Parathyroid adenoma (tissue), 2 donors: ENCODE data around the gene PRKCQ.

Source experiments
- H2AFZ ChIP-seq: fragments of 300-600 bp; sonication (generic); one replicate; pipeline ENCODE4 v1.7.0; 2017; ENCODE audit warnings: antibody characterized with exemption, mild to moderate bottlenecking
- H3K27ac ChIP-seq: fragments of 300-600 bp; sonication (generic); one replicate; pipeline ENCODE4 v1.7.0; 2017
- H3K27me3 ChIP-seq: fragments of 300-600 bp; sonication (generic); one replicate; pipeline ENCODE4 v1.7.0; 2017; ENCODE audit warnings: low read length; ENCODE audit not compliant: control insufficient read depth, insufficient read depth
- H3K36me3 ChIP-seq: fragments of 300-600 bp; sonication (generic); one replicate; pipeline ENCODE4 v1.7.0; 2017; ENCODE audit warnings: low read length; ENCODE audit not compliant: control insufficient read depth, insufficient read depth
- H3K4me1 ChIP-seq: fragments of 300-600 bp; sonication (generic); one replicate; pipeline ENCODE4 v1.7.0; 2017; ENCODE audit warnings: control low read depth
- H3K4me2 ChIP-seq: fragments of 300-600 bp; sonication (generic); one replicate; pipeline ENCODE4 v1.7.0; 2017; ENCODE audit warnings: low read length
- H3K4me3 ChIP-seq: fragments of 300-600 bp; sonication (generic); one replicate; pipeline ENCODE4 v1.7.0; 2017; ENCODE audit warnings: low read depth, low read length
- H3K79me2 ChIP-seq: fragments of 300-600 bp; sonication (generic); one replicate; pipeline ENCODE4 v1.7.0; 2017; ENCODE audit warnings: control low read depth
- H3K9ac ChIP-seq: fragments of 300-600 bp; sonication (generic); one replicate; pipeline ENCODE4 v1.7.0; 2017; ENCODE audit warnings: mild to moderate bottlenecking
- H3K9me3 ChIP-seq: fragments of 300-600 bp; sonication (generic); one replicate; pipeline ENCODE4 v1.7.0; 2017; ENCODE audit warnings: low read length; ENCODE audit not compliant: control insufficient read depth
- TF ChIP-seq, protein P1 (sequence below): fragments of 300-600 bp; sonication (generic); IDR thresholded peaks from one replicate; pipeline ENCODE4 v1.7.0; 2017; ENCODE audit warnings: antibody characterized with exemption, mild to moderate bottlenecking
- donor health status: primary hyperparathyroidism.

Gene PRKCQ

DNA sequence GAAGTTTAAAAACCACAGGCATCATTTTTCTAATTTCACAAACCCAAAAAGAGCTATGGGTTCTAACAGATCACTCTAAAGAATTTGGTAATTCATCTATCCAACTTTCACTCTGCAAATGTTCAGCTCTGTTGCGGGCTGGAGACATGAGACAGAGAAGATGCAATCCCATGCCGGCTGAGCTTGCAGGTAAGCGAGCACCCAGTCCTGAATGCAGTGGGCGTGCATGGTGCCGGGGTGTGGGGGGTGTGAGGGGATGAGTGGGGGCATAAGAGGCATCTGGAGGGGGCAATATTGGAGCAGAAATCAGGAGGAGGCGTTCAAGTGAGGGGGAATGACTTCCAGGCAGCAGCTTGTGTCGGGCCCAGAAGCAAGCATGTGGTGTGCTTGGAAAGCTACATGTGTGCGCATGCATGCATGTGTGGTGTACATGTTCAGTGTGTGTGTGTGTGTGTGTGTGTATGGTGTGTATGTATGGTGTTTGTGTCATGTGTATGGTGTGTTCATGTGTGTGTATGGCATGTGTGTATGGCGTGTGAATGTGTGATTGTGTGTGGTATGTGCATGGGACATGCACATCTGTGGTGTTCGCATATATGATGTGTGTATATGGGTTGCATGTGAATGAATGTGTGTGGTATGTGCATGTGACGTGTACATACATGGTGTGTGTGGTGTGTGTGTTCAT lies 172.9 kb downstream of the PRKCQ start:
- Histone ChIP-seq H3K9ac (no peak overlapping the region), H3K79me2 (no peaks in the 10 kb centered on the region), H3K36me3 (no peaks in the 10 kb centered on the region), H2AFZ (no peak overlapping the region), H3K4me3 (no peak overlapping the region), H3K4me2 (no peak overlapping the region), H3K4me1 (peaks cover 9% of the 10 kb centered on the region), H3K9me3 (no peaks in the 10 kb centered on the region), H3K27ac (no peak overlapping the region), H3K27me3 (no peaks in the 10 kb centered on the region)
- TF ChIP-seq, protein P1, sequence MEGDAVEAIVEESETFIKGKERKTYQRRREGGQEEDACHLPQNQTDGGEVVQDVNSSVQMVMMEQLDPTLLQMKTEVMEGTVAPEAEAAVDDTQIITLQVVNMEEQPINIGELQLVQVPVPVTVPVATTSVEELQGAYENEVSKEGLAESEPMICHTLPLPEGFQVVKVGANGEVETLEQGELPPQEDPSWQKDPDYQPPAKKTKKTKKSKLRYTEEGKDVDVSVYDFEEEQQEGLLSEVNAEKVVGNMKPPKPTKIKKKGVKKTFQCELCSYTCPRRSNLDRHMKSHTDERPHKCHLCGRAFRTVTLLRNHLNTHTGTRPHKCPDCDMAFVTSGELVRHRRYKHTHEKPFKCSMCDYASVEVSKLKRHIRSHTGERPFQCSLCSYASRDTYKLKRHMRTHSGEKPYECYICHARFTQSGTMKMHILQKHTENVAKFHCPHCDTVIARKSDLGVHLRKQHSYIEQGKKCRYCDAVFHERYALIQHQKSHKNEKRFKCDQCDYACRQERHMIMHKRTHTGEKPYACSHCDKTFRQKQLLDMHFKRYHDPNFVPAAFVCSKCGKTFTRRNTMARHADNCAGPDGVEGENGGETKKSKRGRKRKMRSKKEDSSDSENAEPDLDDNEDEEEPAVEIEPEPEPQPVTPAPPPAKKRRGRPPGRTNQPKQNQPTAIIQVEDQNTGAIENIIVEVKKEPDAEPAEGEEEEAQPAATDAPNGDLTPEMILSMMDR = no peak

- H3K4me3 ChIP-seq = no peak overlapping the region
- TF ChIP-seq, protein P1 = no peak
- no peak overlapping the region for H3K9ac ChIP-seq
- H3K27ac ChIP-seq = no peak overlapping the region
- no peak overlapping the region for H2AFZ ChIP-seq
- H3K27me3 ChIP-seq = no peaks in the 10 kb centered on the region
- H3K79me2 ChIP-seq = no peaks in the 10 kb centered on the region
- H3K9me3 ChIP-seq = no peaks in the 10 kb centered on the region
- no peaks in the 10 kb centered on the region for H3K36me3 ChIP-seq
- H3K4me1 ChIP-seq = peaks cover 13% of the 10 kb centered on the region
- no peak overlapping the region for H3K4me2 ChIP-seq
Observed at GRCh38 chr10:6406220-6407033, 173.6 kb downstream of the PRKCQ start.

DNA sequence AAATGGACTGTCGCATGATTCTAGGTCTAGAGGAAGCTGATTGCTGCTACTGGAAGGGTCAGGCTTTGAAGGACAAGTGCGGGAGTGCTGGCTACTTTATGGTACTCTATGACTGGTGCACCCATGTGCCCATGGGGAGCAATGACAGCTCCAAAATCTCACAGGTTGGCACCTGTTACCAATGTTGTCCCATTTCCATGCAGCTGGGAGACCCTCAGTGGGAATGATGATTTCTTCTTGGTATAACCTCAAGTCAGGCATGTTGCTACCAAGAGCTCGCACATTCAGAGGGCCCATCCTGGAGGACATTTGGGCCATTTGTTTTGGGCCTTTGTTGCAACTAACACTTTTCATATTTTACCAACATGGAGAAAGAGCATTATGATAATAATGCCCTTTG lies 174.4 kb downstream of the PRKCQ start:
- Histone ChIP-seq H3K9ac (no peak overlapping the region), H3K4me1 (peaks cover 13% of the 10 kb centered on the region), H3K4me3 (no peak overlapping the region), H3K27me3 (no peaks in the 10 kb centered on the region), H3K79me2 (no peaks in the 10 kb centered on the region), H3K4me2 (no peak overlapping the region), H2AFZ (no peak overlapping the region), H3K36me3 (no peaks in the 10 kb centered on the region), H3K9me3 (no peaks in the 10 kb centered on the region), H3K27ac (no peak overlapping the region)
- TF ChIP-seq, protein P1 = no peak

- Histone ChIP-seq H3K4me1 (peaks cover 8% of the 10 kb centered on the region), H3K4me2 (no peak overlapping the region), H3K36me3 (no peaks in the 10 kb centered on the region), H2AFZ (no peak overlapping the region), H3K4me3 (no peak overlapping the region), H3K9ac (no peak overlapping the region), H3K27ac (no peak overlapping the region), H3K9me3 (no peaks in the 10 kb centered on the region), H3K79me2 (no peaks in the 10 kb centered on the region), H3K27me3 (no peaks in the 10 kb centered on the region)
- TF ChIP-seq, protein P1 = no peak
Observed at GRCh38 chr10:6404127-6405072, 175.7 kb downstream of the PRKCQ start.
